Omental fat pad (tissue), 4 donors: ENCODE data around the gene ZNF212. TPM values are rescaled to one million over a fixed set of nuclear protein-coding genes. Genes with fewer than 3 reads are reported as not detected.

Experiments used
- small RNA-seq: library from RNA; depleted of rRNA; stranded (forward); fragments of <200 nt; gene quantifications from one replicate; pipeline ENCODE3, GENCODE V24; 2016
- total RNA-seq, 4 donors: library from RNA; depleted of rRNA; stranded (reverse); fragments of >200 nt; gene quantifications; one replicate each; pipeline ENCODE4 v1.1.0, GENCODE V29; 2016

ZNF212 gene
- total RNA-seq, 4 donors from 2014 or later = 2.4 to 8.5 (median 5.0) TPM

Small RNA genes within 50 kb of the gene (small RNA-seq; reads per million reads assigned to genes)
- not detected for gene AC004890.1

Other genes starting within 250 kb of the ZNF212 start
- gene PDIA4, start 211.1 kb upstream of the ZNF212 start, total RNA-seq = 100 to 1,000 TPM in 1 of 4 donors, 10 to 100 TPM in 3; 57.1 to 114 (median 74.0) TPM
- 1 to 10 TPM; 3.0 to 6.0 (median 3.9) TPM for gene ZNF786, start 148.9 kb upstream of the ZNF212 start, total RNA-seq
- gene ZNF425, start 113.3 kb upstream of the ZNF212 start, total RNA-seq = 1 to 10 TPM; 1.1 to 1.6 (median 1.5) TPM
- gene ZNF398, start 92.2 kb upstream of the ZNF212 start, total RNA-seq = 10 to 100 TPM; 11.5 to 23.5 (median 17.1) TPM
- 10 to 100 TPM; 10.6 to 83.3 (median 17.7) TPM for gene ZNF282, start 44.1 kb upstream of the ZNF212 start, total RNA-seq
- 10 to 100 TPM in 3 of 4 donors, 1 to 10 TPM in 1; 9.7 to 24.6 (median 15.9) TPM for gene ZNF783, start 22.5 kb downstream of the ZNF212 start, total RNA-seq
- gene ZNF777, start 221.4 kb downstream of the ZNF212 start, total RNA-seq = 10 to 100 TPM in 1 of 4 donors, 1 to 10 TPM in 3; 5.4 to 11.8 (median 5.9) TPM